ENCODE data around the gene QPCTL.

DNA sequence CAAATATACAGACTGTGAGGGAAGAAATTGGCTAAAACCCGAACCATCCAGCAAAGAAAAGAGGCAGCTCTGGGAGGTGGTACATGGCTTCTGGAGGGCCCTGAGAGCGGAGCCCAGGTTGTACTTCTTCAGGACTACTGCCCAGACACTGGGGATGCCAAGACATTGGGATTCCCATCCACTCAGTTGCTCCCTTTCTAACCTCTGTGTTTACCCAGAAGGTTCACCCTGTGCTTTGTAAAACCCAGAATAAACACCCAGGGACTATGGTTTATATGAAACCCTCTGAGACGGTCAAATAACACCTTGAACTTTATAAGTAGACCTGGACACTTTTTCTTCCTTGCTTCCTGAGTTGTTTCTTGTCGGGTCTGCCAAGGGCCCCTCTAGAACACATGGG is 50.5 kb downstream of the QPCTL start:
- TF ChIP-seq EZH2phosphoT487 (IDR thresholded peaks at IDR 0.05; ENCODE audit: borderline replicate concordance, low read depth): no peak
- TF ChIP-seq, protein P1, sequence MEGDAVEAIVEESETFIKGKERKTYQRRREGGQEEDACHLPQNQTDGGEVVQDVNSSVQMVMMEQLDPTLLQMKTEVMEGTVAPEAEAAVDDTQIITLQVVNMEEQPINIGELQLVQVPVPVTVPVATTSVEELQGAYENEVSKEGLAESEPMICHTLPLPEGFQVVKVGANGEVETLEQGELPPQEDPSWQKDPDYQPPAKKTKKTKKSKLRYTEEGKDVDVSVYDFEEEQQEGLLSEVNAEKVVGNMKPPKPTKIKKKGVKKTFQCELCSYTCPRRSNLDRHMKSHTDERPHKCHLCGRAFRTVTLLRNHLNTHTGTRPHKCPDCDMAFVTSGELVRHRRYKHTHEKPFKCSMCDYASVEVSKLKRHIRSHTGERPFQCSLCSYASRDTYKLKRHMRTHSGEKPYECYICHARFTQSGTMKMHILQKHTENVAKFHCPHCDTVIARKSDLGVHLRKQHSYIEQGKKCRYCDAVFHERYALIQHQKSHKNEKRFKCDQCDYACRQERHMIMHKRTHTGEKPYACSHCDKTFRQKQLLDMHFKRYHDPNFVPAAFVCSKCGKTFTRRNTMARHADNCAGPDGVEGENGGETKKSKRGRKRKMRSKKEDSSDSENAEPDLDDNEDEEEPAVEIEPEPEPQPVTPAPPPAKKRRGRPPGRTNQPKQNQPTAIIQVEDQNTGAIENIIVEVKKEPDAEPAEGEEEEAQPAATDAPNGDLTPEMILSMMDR (IDR thresholded peaks at IDR 0.05): no peak

Measured in SK-N-SH (cell line).